Mesenchymal stem cell (in vitro differentiated cells and primary cell): ENCODE results near the gene NR3C2.

ENCODE experiments used
- DNase-seq: peaks from one replicate; pipeline ENCODE4 v3.0.0-alpha.2; 2013
- H2AFZ ChIP-seq: one replicate; pipeline ENCODE4 v1.6.1; 2013; ENCODE audit warnings: low read depth, mild to moderate bottlenecking, control low read depth, inconsistent platforms, low read length, moderate library complexity
- H2AK5ac ChIP-seq: 2 replicates; pipeline ENCODE4 v1.6.1; 2013; ENCODE audit warnings: low read length, moderate library complexity, mild to moderate bottlenecking, inconsistent platforms; ENCODE audit not compliant: severe bottlenecking
- H2BK120ac ChIP-seq: one replicate; pipeline ENCODE4 v1.6.1; 2013; ENCODE audit warnings: low read depth, mild to moderate bottlenecking, inconsistent platforms, low read length, moderate library complexity
- H2BK12ac ChIP-seq, 2 experiments: one replicate each; pipeline ENCODE4 v1.6.1; 2013; ENCODE audit warnings: inconsistent platforms in 2 of 2, low read length in 2 of 2, mild to moderate bottlenecking in 2 of 2, moderate library complexity in 2 of 2, control low read depth in 1 of 2
- H2BK15ac ChIP-seq: one replicate; pipeline ENCODE4 v1.6.1; 2013; ENCODE audit warnings: mild to moderate bottlenecking, low read depth, inconsistent platforms; ENCODE audit not compliant: poor library complexity, severe bottlenecking
- H2BK5ac ChIP-seq: 2 replicates; pipeline ENCODE4 v1.6.1; 2013; ENCODE audit warnings: low read depth, mild to moderate bottlenecking, low read length, control low read depth, inconsistent platforms; ENCODE audit not compliant: poor library complexity, severe bottlenecking
- H3K14ac ChIP-seq, 2 experiments: one replicate each; pipeline ENCODE4 v1.6.1; 2013; ENCODE audit warnings: inconsistent platforms in 2 of 2, low read length in 2 of 2, control low read depth in 1 of 2, mild to moderate bottlenecking in 1 of 2, moderate library complexity in 1 of 2
- H3K18ac ChIP-seq, 2 experiments: one replicate each; pipeline ENCODE4 v1.6.1; 2013; ENCODE audit warnings: inconsistent platforms in 2 of 2, low read length in 2 of 2, control low read depth in 1 of 2, low read depth in 1 of 2, mild to moderate bottlenecking in 1 of 2
- H3K23ac ChIP-seq, 2 experiments: one replicate each; pipeline ENCODE4 v1.6.1; 2013; ENCODE audit warnings: inconsistent platforms in 2 of 2, low read length in 2 of 2, mild to moderate bottlenecking in 2 of 2, moderate library complexity in 2 of 2, control low read depth in 1 of 2
- H3K27ac ChIP-seq: 2 replicates; pipeline ENCODE4 v1.5.1; 2013; ENCODE audit warnings: mild to moderate bottlenecking, moderate library complexity, low read length, control low read depth, inconsistent platforms; ENCODE audit not compliant: poor library complexity, severe bottlenecking
- H3K27me3 ChIP-seq, 2 experiments: 2 replicates each; pipeline versions ENCODE4 v1.6.1 to v1.7.0; 2013; ENCODE audit warnings: low read length in 2 of 2, mild to moderate bottlenecking in 2 of 2, moderate library complexity in 2 of 2, control low read depth in 1 of 2, inconsistent platforms in 1 of 2; ENCODE audit not compliant: control insufficient read depth in 1 of 2, insufficient read depth in 1 of 2
- H3K36me3 ChIP-seq, 2 experiments: 2 replicates each; pipeline versions ENCODE4 v1.6.1 to v1.7.0; 2013; ENCODE audit warnings: low read length in 2 of 2, control low read depth in 1 of 2, inconsistent platforms in 1 of 2, low read depth in 1 of 2, mild to moderate bottlenecking in 1 of 2; ENCODE audit not compliant: insufficient read depth in 2 of 2, control insufficient read depth in 1 of 2
- H3K4ac ChIP-seq, 2 experiments: one replicate each; pipeline ENCODE4 v1.6.1; 2013; ENCODE audit warnings: inconsistent platforms in 2 of 2, low read length in 2 of 2, mild to moderate bottlenecking in 2 of 2, moderate library complexity in 2 of 2, control low read depth in 1 of 2, low read depth in 1 of 2
- H3K4me1 ChIP-seq: 2 replicates; pipeline ENCODE4 v1.6.1; 2013; ENCODE audit warnings: low read depth, low read length, control low read depth; ENCODE audit not compliant: control insufficient read depth, insufficient read depth
- H3K4me2 ChIP-seq: 2 replicates; pipeline ENCODE4 v1.6.1; 2013; ENCODE audit warnings: low read length, mild to moderate bottlenecking, inconsistent platforms; ENCODE audit not compliant: poor library complexity, severe bottlenecking
- H3K4me3 ChIP-seq, 2 experiments: 2 replicates each; pipeline versions ENCODE4 v1.5.1 to v1.7.0; 2013; ENCODE audit warnings: low read length in 2 of 2, mild to moderate bottlenecking in 2 of 2, control low read depth in 1 of 2, low read depth in 1 of 2; ENCODE audit not compliant: insufficient read depth in 1 of 2
- H3K79me1 ChIP-seq: replicated peaks from 2 replicates; pipeline ENCODE4 v1.6.1; 2013; ENCODE audit warnings: mild to moderate bottlenecking, control low read depth, low read length, inconsistent platforms; ENCODE audit not compliant: poor library complexity, severe bottlenecking
- H3K9ac ChIP-seq: 2 replicates; pipeline ENCODE4 v1.7.0; 2013; ENCODE audit warnings: mild to moderate bottlenecking, low read length, moderate library complexity
- H3K9me3 ChIP-seq: 2 replicates; pipeline ENCODE4 v1.7.0; 2013; ENCODE audit warnings: mild to moderate bottlenecking, low read length; ENCODE audit not compliant: control insufficient read depth
- H4K8ac ChIP-seq: one replicate; pipeline ENCODE4 v1.6.1; 2013; ENCODE audit warnings: inconsistent platforms, mild to moderate bottlenecking, low read length, moderate library complexity
- H4K91ac ChIP-seq: one replicate; pipeline ENCODE4 v1.6.1; 2013; ENCODE audit warnings: mild to moderate bottlenecking, low read length, inconsistent platforms
- WGBS: methylation state at CpG from one replicate; pipeline ENCODE4 v1.1.7; 2013; ENCODE audit warnings: mixed read lengths; 5-methylcytosine and 5-hydroxymethylcytosine counted together

Gene NR3C2

GRCh38 chr4:148469938-148470337 lies 27.7 kb upstream of the NR3C2 start:
- Histone ChIP-seq H3K18ac (no peak overlapping the region), H2BK5ac (no peak overlapping the region), H3K4me3 (no peak overlapping the region), H4K91ac (no peak overlapping the region), H3K79me1 (no peaks in the 10 kb centered on the region), H3K9ac (no peak overlapping the region), H3K9me3 (peaks cover 5% of the 10 kb centered on the region), H2AFZ (no peak overlapping the region), H3K27me3 (no peaks in the 10 kb centered on the region), H3K14ac (no peak overlapping the region), H2BK120ac (no peak overlapping the region), H3K23ac (no peak overlapping the region), H2BK12ac (no peak overlapping the region), H3K4ac (no peak overlapping the region), H3K4me2 (no peak overlapping the region), H2AK5ac (no peak overlapping the region), H3K36me3 (no peaks in the 10 kb centered on the region), H3K27ac (no peak overlapping the region), H2BK15ac (no peak overlapping the region), H4K8ac (no peak overlapping the region), H3K4me1 (no peaks in the 10 kb centered on the region)
- 46% methylated on average over 2 of the region's 2 CpGs for WGBS
- no peak for DNase-seq

GRCh38 chr4:148454835-148455234 lies 12.6 kb upstream of the NR3C2 start:
- no peak overlapping the region for H2BK15ac ChIP-seq
- H4K91ac ChIP-seq = no peak overlapping the region
- H3K18ac ChIP-seq = no peak overlapping the region
- no peaks in the 10 kb centered on the region for H3K4me1 ChIP-seq
- no peak overlapping the region for H3K27ac ChIP-seq
- no peak overlapping the region for H2BK12ac ChIP-seq
- H2AFZ ChIP-seq = no peak overlapping the region
- no peaks in the 10 kb centered on the region for H3K36me3 ChIP-seq
- no peak for DNase-seq
- H3K4ac ChIP-seq = no peak overlapping the region
- no peak overlapping the region for H3K14ac ChIP-seq
- no peaks in the 10 kb centered on the region for H3K79me1 ChIP-seq
- H3K23ac ChIP-seq = no peak overlapping the region
- no peak overlapping the region for H3K4me3 ChIP-seq
- H4K8ac ChIP-seq = no peak overlapping the region
- H3K27me3 ChIP-seq = no peaks in the 10 kb centered on the region
- H2AK5ac ChIP-seq = no peak overlapping the region
- no peak overlapping the region for H3K4me2 ChIP-seq
- H2BK120ac ChIP-seq = no peak overlapping the region
- H3K9me3 ChIP-seq = no peaks in the 10 kb centered on the region
- H2BK5ac ChIP-seq = no peak overlapping the region
- H3K9ac ChIP-seq = no peak overlapping the region

GRCh38 chr4:148453833-148454232 lies 11.6 kb upstream of the NR3C2 start:
- Histone ChIP-seq H2BK15ac (no peak overlapping the region), H2BK5ac (no peak overlapping the region), H3K79me1 (no peaks in the 10 kb centered on the region), H2BK12ac (no peak overlapping the region), H2AFZ (no peak overlapping the region), H3K9me3 (no peaks in the 10 kb centered on the region), H2AK5ac (no peak overlapping the region), H3K27me3 (no peaks in the 10 kb centered on the region), H3K36me3 (no peaks in the 10 kb centered on the region), H3K18ac (no peak overlapping the region), H3K4me1 (no peaks in the 10 kb centered on the region), H4K91ac (no peak overlapping the region), H3K9ac (no peak overlapping the region), H2BK120ac (no peak overlapping the region), H3K14ac (no peak overlapping the region), H3K27ac (no peak overlapping the region), H3K4ac (no peak overlapping the region), H3K4me2 (no peak overlapping the region), H3K4me3 (no peak overlapping the region), H3K23ac (no peak overlapping the region), H4K8ac (no peak overlapping the region)
- no CpG with 5 or more reads among the region's 4 CpGs for WGBS
- no peak for DNase-seq

- H2AFZ ChIP-seq = no peak overlapping the region
- H3K18ac ChIP-seq = no peak overlapping the region
- H2BK15ac ChIP-seq = no peak overlapping the region
- H3K4me2 ChIP-seq = no peak overlapping the region
- H4K8ac ChIP-seq = no peak overlapping the region
- H3K23ac ChIP-seq = no peak overlapping the region
- H2AK5ac ChIP-seq = no peak overlapping the region
- no peak overlapping the region for H3K4ac ChIP-seq
- H3K79me1 ChIP-seq = no peaks in the 10 kb centered on the region
- no peak overlapping the region for H2BK120ac ChIP-seq
- H3K4me1 ChIP-seq = no peaks in the 10 kb centered on the region
- WGBS = no CpG with 5 or more reads among the region's 1 CpG
- DNase-seq = no peak
- H3K14ac ChIP-seq = no peak overlapping the region
- no peak overlapping the region for H3K4me3 ChIP-seq
- H2BK5ac ChIP-seq = no peak overlapping the region
- H3K27me3 ChIP-seq = no peaks in the 10 kb centered on the region
- H4K91ac ChIP-seq = no peak overlapping the region
- H3K36me3 ChIP-seq = no peaks in the 10 kb centered on the region
- H3K27ac ChIP-seq = no peak overlapping the region
- H3K9ac ChIP-seq = no peak overlapping the region
- no peak overlapping the region for H2BK12ac ChIP-seq
- H3K9me3 ChIP-seq = no peaks in the 10 kb centered on the region
Measured at GRCh38 chr4:148452970-148453369, 10.8 kb upstream of the NR3C2 start.
